Measurements from ENCODE around the gene C22orf31.

C22orf31 gene

DNA sequence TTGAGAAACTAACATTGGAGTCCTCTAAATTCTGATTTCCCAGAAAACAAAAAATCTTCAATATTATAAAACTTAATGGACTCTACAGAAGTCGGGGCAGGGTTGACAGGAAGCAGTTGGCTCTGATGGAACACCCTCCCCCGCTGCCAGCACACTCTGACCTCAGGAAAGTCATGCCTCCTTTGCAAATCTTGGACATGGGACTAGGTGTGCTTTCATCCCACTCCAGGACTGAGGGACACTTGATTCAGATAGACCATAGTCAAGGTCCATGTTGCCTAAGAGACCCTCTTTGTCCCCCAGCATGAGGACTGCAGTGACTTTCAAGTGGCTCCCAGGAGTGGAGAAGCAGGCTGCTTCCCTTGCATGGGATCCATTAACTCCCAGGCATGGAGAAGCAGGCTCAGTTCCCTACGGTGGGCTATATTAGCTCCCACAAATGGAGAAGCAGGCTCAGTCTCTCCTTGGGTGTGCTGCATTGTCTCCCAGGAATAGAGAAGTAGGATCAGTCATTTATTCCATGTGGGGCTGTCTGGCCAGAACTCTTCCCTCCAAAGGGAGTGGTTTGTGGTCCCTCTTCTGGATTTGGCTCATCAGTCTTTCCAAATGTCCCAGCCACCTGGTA is 38.3 kb downstream of the C22orf31 start:
- DNase-seq, result no peak

DNA sequence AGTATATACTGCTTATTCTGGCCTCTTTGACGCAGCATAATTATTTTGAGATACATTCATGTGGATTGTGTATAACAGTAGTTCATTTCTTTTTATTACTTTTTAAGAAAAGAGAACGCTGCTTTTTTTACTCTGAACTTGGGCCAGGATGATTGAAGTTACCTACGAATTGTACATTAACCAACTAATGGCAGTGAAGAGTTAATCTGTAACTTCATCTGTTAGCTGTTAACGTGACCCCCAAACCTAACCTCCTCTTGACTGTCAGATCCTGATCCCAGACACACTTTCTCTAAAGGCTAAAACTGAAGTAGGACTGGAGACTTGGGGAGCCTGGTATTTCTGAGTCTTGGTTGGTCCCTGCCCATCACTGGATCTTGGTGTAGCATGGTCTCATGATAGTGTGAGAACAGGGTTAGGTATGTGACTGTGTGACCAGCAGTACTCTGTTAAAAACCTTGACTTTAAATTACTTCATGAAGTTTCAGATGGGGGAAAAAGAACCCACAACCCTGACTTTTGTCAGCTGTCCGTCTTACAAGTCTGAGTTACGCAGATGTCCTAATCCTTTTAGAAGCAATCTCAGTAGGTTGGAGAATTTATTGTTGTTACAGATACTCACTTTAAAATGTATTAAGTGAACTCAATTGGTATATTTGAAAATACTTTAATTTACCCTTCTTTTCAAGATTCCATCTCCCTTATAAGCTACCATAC is 39.4 kb downstream of the C22orf31 start:
- DNase-seq, result no peak

GRCh38 chr22:29018293-29019189 is 43.1 kb downstream of the C22orf31 start:
- no peak for DNase-seq

GRCh38 chr22:29016067-29016938 is 45.3 kb downstream of the C22orf31 start:
- DNase-seq, result no peak

- DNase-seq, result no peak
These were observed 46.9 kb downstream of the C22orf31 start for GRCh38 chr22:29014773-29015172.

- no peak for DNase-seq
These were observed 47.3 kb downstream of the C22orf31 start for GRCh38 chr22:29014293-29014692.

GRCh38 chr22:29012952-29013351 is 48.7 kb downstream of the C22orf31 start:
- DNase-seq, result no peak

GRCh38 chr22:29012101-29012433 is 49.6 kb downstream of the C22orf31 start:
- no peak for DNase-seq

DNA sequence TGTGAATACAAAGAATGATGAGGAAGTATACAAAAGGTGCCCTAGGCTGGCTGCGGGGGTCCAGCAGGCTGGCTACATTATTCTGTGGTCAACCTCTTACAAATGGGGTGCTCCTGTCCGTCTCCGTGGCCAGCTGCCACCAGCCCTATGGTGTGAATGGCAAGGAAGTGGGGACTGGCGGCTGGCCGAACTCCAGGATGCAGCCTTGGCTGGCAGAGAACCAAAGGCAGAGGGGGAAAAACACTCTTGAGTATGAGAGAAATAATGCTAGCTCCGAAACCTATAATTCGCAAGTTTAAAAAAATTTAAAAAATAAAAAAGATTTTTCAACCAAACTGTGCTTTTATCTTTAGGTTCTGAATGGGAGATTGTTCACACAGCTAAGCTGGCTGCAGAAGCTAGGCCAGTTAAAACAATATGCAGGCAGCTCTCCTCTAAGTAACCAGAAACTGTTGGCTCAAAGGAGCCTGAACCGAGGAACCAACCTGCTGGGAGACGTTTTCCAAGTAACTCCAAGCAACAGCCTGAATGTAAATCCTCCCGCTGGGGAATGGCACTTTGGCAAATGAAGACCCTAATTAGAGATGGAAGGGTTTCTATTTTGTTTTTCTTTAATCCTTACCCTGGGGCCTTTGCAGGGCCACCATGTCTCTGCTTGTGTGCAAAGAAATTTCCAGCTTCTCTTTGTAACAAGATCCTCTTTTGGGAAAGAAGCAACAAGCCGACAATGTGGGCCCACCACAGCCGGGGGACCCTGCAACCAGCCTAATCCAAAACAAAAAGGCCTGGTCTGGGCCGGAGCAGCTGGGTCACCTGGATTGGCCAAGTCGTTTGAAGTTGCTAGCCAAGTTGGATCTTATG is 50.2 kb downstream of the C22orf31 start:
- DNase-seq, result no peak

DNA sequence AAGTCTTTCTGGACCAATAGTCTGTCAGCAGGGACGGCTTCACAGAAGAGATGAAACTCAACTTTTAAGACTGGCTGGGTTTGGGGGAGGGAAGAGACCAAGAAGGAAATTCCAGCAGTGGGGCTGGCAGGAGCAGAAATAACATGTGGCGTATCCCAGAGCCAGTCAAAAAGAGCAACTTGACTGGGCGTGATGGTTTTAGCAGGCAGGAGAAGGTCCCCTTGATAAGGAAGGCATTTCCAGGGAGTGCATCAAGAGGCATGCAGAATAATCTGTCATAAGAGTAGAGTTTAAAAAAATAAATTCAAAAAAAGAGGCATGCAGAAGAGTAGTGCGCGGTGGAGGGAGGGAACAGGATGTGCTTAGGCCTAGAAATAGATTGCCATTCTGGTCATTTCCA is 52.5 kb downstream of the C22orf31 start:
- DNase-seq, result no peak
